Stomach (tissue), 9 donors: ENCODE data around the gene KCNK13. TPM values are rescaled to one million over a fixed set of nuclear protein-coding genes. Genes with fewer than 3 reads are reported as not detected.

Experiments
- DNase-seq, 2 donors: peaks; one replicate each; pipeline versions ENCODE4 v3.0.0 to v3.0.0-alpha.2; 2013 to 2019
- H3K27ac ChIP-seq, 5 donors: fragments of 200-600 bp in 4 of 5; sonication (generic) in 4 of 5; one replicate each; pipeline ENCODE4 v1.5.1; 2013 to 2019; ENCODE audit warnings: mild to moderate bottlenecking in 1 of 5, moderate library complexity in 1 of 5
- H3K27me3 ChIP-seq, 3 donors: fragments of 200-600 bp; sonication (generic); one replicate each; pipeline ENCODE4 v1.5.1; 2017 to 2019; ENCODE audit warnings: mixed run types in 1 of 3
- H3K36me3 ChIP-seq, 4 donors: fragments of 200-600 bp; sonication (generic); 1 replicate in 3 of 4; 2 replicates in 1 of 4; pipeline ENCODE4 v1.5.1; 2016 to 2019
- H3K4me1 ChIP-seq, 4 donors: fragments of 200-600 bp; sonication (generic); one replicate each; pipeline ENCODE4 v1.5.1; 2016 to 2019
- H3K4me3 ChIP-seq, 4 donors: fragments of 200-600 bp; sonication (generic) in 3 of 4; one replicate each; pipeline ENCODE4 v1.5.1; 2016 to 2019; ENCODE audit warnings: mild to moderate bottlenecking in 1 of 4
- H3K9me3 ChIP-seq, 4 donors: fragments of 200-600 bp; sonication (generic); one replicate each; pipeline ENCODE4 v1.5.1; 2016 to 2019
- CTCF ChIP-seq, 7 experiments: fragments of 450-650 bp in 4 of 7; fragments of 200-600 bp in 3 of 7; sonication (generic) in 3 of 7; IDR thresholded peaks; one replicate each; pipeline ENCODE4 v1.5.1; 2016 to 2019; ENCODE audit warnings: antibody characterized with exemption in 7 of 7, control low read depth in 2 of 7, mild to moderate bottlenecking in 1 of 7
- EP300 ChIP-seq: sonication (generic); formaldehyde crosslinking; IDR thresholded peaks from one replicate; pipeline ENCODE4 v1.6.1; 2017; ENCODE audit warnings: antibody characterized with exemption
- POLR2A ChIP-seq, 4 donors: fragments of 450-650 bp; IDR thresholded peaks; one replicate each; pipeline ENCODE4 v1.6.1; 2016; ENCODE audit warnings: antibody characterized with exemption in 4 of 4, control low read depth in 2 of 4, mild to moderate bottlenecking in 1 of 4, moderate library complexity in 1 of 4
- POLR2AphosphoS5 ChIP-seq, 3 donors: sonication (generic); formaldehyde crosslinking; IDR thresholded peaks; one replicate each; pipeline ENCODE4 v1.6.1; 2016; ENCODE audit warnings: antibody characterized with exemption in 3 of 3
- WGBS, 5 donors: extraction: QIAGEN DNeasy Blood & Tissue Kit in 3 of 5; methylation state at CpG; one replicate each; pipeline versions ENCODE4 v1.1.5 to v1.1.7; 2013 to 2018; 5-methylcytosine and 5-hydroxymethylcytosine counted together
- intact Hi-C: fragments of 100-400 bp; cut with DNase I; formaldehyde crosslinking; loops from one replicate; pipeline ENCODE4 v1.15.1; 2023; ENCODE audit warnings: low total_unique reads
- polyA plus RNA-seq, 3 donors: library from polyadenylated mRNA; stranded (reverse); fragments of 200-250 nt; gene quantifications; one replicate each; pipeline ENCODE4 v1.2.3, GENCODE V29; 2013
- total RNA-seq, 5 donors: library from RNA; depleted of rRNA; stranded (reverse); fragments of >200 nt; gene quantifications; one replicate each; pipeline versions ENCODE4 v1.1.0 to v1.2.3, GENCODE V29; 2014 to 2016
- donor health status: healthy with polysubstance abuse.
- donor health status: Bipolar disorder and iron deficiency.
- donor health status: healthy.

The KCNK13 gene
- total and polyA plus RNA-seq, 8 donors, result 0.08 to 2.5 (median 0.37) TPM; not detected in 4

- no peaks in the 10 kb centered on the region for H3K9me3 ChIP-seq
- peaks cover 0 to 20% (median 8%) of the 10 kb centered on the region in 3 donors for H3K27me3 ChIP-seq
- TF ChIP-seq CTCF (IDR thresholded peaks at IDR 0.05) (no peak), POLR2A (IDR thresholded peaks at IDR 0.05) (no peak), POLR2AphosphoS5 (IDR thresholded peaks at IDR 0.05) (no peak), EP300 (no peak)
- H3K4me3 ChIP-seq, result no peak overlapping the region
- intact Hi-C loops, result no loop called here
- no peaks in the 10 kb centered on the region for H3K4me1 ChIP-seq
- DNase-seq, result no peak
- WGBS, 5 donors, result 0 to 84% (median 67%) methylated on average over 1 of the region's 1 CpG
- no peaks in the 10 kb centered on the region for H3K36me3 ChIP-seq
- no peak overlapping the region for H3K27ac ChIP-seq
These were observed 54.0 kb downstream of the KCNK13 start for GRCh38 chr14:90115780-90116179.

- DNase-seq, result no peak
- H3K4me3 ChIP-seq, result no peak overlapping the region
- 64 to 82% (median 79%) methylated on average over 8 of the region's 8 CpGs for WGBS, 5 donors
- intact Hi-C loops, result no loop called here
- no peaks in the 10 kb centered on the region for H3K4me1 ChIP-seq
- H3K36me3 ChIP-seq, result no peaks in the 10 kb centered on the region
- peaks cover 0 to 18% (median 7%) of the 10 kb centered on the region in 3 donors for H3K27me3 ChIP-seq
- no peak overlapping the region for H3K27ac ChIP-seq
- TF ChIP-seq POLR2AphosphoS5 (IDR thresholded peaks at IDR 0.05) (no peak), CTCF (IDR thresholded peaks at IDR 0.05) (no peak), POLR2A (IDR thresholded peaks at IDR 0.05) (no peak), EP300 (no peak)
- H3K9me3 ChIP-seq, result no peaks in the 10 kb centered on the region
These were observed 54.6 kb downstream of the KCNK13 start for GRCh38 chr14:90116444-90116843.

- Histone ChIP-seq H3K9me3 (no peaks in the 10 kb centered on the region), H3K4me3 (no peak overlapping the region), H3K27ac (no peak overlapping the region), H3K4me1 (no peaks in the 10 kb centered on the region), H3K36me3 (no peaks in the 10 kb centered on the region), H3K27me3 (peaks cover 0 to 7% (median 0%) of the 10 kb centered on the region in 3 donors)
- 65 to 71% (median 69%) methylated on average over 3 of the region's 3 CpGs for WGBS, 5 donors
- intact Hi-C loops, result no loop called here
- DNase-seq, result no peak
- no peak for TF ChIP-seq CTCF (IDR thresholded peaks at IDR 0.05)
- no peak for TF ChIP-seq POLR2AphosphoS5 (IDR thresholded peaks at IDR 0.05)
- no peak for TF ChIP-seq EP300
- no peak for TF ChIP-seq POLR2A (IDR thresholded peaks at IDR 0.05)
These were observed 56.2 kb downstream of the KCNK13 start for GRCh38 chr14:90118027-90118426.

GRCh38 chr14:90126260-90126659, 64.5 kb downstream of the KCNK13 start:
- Histone ChIP-seq H3K27me3 (no peaks in the 10 kb centered on the region), H3K9me3 (no peaks in the 10 kb centered on the region), H3K27ac (no peak overlapping the region), H3K4me3 (no peak overlapping the region), H3K4me1 (no peaks in the 10 kb centered on the region), H3K36me3 (no peaks in the 10 kb centered on the region)
- TF ChIP-seq POLR2AphosphoS5 (IDR thresholded peaks at IDR 0.05), result no peak
- TF ChIP-seq CTCF (IDR thresholded peaks at IDR 0.05), result no peak
- no peak for TF ChIP-seq EP300
- TF ChIP-seq POLR2A (IDR thresholded peaks at IDR 0.05), result no peak
- WGBS, 5 donors, result 93 to 94% (median 93%) methylated on average over 15 of the region's 15 CpGs
- intact Hi-C loops, result no loop called here
- no peak for DNase-seq
